Thyroid gland (tissue), 4 donors: ENCODE results near the gene RIPPLY1.

Source experiments
- CTCF ChIP-seq, 6 experiments: fragments of 200-600 bp in 3 of 6; fragments of 450-650 bp in 3 of 6; sonication (generic) in 3 of 6; IDR thresholded peaks; one replicate each; pipeline ENCODE4 v1.5.1; 2016 to 2019; ENCODE audit warnings: antibody characterized with exemption in 6 of 6, mild to moderate bottlenecking in 2 of 6, inconsistent platforms in 1 of 6, moderate library complexity in 1 of 6
- POLR2A ChIP-seq, 2 donors: fragments of 450-650 bp; IDR thresholded peaks; one replicate each; pipeline ENCODE4 v1.6.1; 2017; ENCODE audit warnings: antibody characterized with exemption in 2 of 2, mild to moderate bottlenecking in 2 of 2, moderate library complexity in 1 of 2

- TF ChIP-seq CTCF (IDR thresholded peaks at IDR 0.05): no peak
- no peak for TF ChIP-seq POLR2A (IDR thresholded peaks at IDR 0.05)
Observed at GRCh38 chrX:106919932-106920452, 16.9 kb upstream of the RIPPLY1 start, which contains the start of gene CLDN2.
